ENCODE data around the gene IP6K3. TPM values are rescaled to one million over a fixed set of nuclear protein-coding genes. Genes with fewer than 3 reads are reported as not detected.

IP6K3 gene
- total RNA-seq, 2 donors from 2014 or later, result 2.5 to 3.1 TPM

- DNase-seq (ENCODE audit: low spot score), result no peak
- Histone ChIP-seq H3K4me3 (no peak overlapping the region), H3K4me1 (replicated peaks) (no peaks in the 10 kb centered on the region), H3K27ac (no peak overlapping the region), H3K27me3 (replicated peaks; ENCODE audit: insufficient read depth) (no peaks in the 10 kb centered on the region), H3K9me3 (no peaks in the 10 kb centered on the region), H3K36me3 (peaks cover 0 to 1% of the 10 kb centered on the region in 2 donors)
- no peak for TF ChIP-seq POLR2AphosphoS5 (IDR thresholded peaks at IDR 0.05)
- TF ChIP-seq POLR2A (IDR thresholded peaks at IDR 0.05), result no peak
- no peak for TF ChIP-seq CTCF (IDR thresholded peaks at IDR 0.05)
- WGBS, result 70% methylated on average over 7 of the region's 7 CpGs
- intact Hi-C loops (cut with DNase I), result loop anchor here (5.0 kb wide), 1 partner anchor 87 kb away; no protein-coding TSS in a partner anchor
Observed at GRCh38 chr6:33673851-33674250, 72.9 kb downstream of the IP6K3 start.

- TF ChIP-seq CTCF (IDR thresholded peaks at IDR 0.05) (peak in 2 of 4 experiments; percentile 28 to 54), POLR2A (IDR thresholded peaks at IDR 0.05) (no peak), POLR2AphosphoS5 (IDR thresholded peaks at IDR 0.05) (peak; percentile 6)
- H3K27ac ChIP-seq, result no peak overlapping the region
- no peaks in the 10 kb centered on the region for H3K36me3 ChIP-seq
- no peaks in the 10 kb centered on the region for H3K4me1 ChIP-seq (replicated peaks)
- DNase-seq (ENCODE audit: low spot score), result no peak
- 46% methylated on average over 5 of the region's 5 CpGs for WGBS
- intact Hi-C loops (cut with DNase I), result loop anchor here (5.0 kb wide), 1 partner anchor 86 kb away; no protein-coding TSS in a partner anchor
- no peaks in the 10 kb centered on the region for H3K9me3 ChIP-seq
- no peak overlapping the region for H3K4me3 ChIP-seq
- no peaks in the 10 kb centered on the region for H3K27me3 ChIP-seq (replicated peaks; ENCODE audit: insufficient read depth)
Observed at GRCh38 chr6:33672808-33673207, 73.9 kb downstream of the IP6K3 start.

DNA sequence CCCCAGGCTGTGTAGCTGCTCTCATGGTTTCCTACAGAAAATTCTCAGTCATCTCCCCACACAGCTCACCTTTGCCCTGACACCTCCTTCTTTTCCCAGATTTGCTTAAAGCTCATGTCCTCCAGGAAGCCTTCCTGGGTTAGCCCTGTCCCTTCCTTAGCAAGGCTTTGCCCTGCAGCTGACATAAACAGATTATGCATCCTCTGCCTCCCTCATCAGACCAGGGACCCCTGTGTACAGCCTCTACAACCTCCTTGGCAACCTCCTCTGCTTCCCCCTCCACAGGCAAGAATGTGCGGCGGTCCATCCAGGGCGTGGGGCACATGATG lies 75.0 kb downstream of the IP6K3 start:
- no peaks in the 10 kb centered on the region for H3K4me1 ChIP-seq (replicated peaks)
- TF ChIP-seq POLR2AphosphoS5 (IDR thresholded peaks at IDR 0.05) (no peak), CTCF (IDR thresholded peaks at IDR 0.05) (no peak), POLR2A (IDR thresholded peaks at IDR 0.05) (no peak)
- H3K9me3 ChIP-seq, result no peaks in the 10 kb centered on the region
- H3K27me3 ChIP-seq (replicated peaks; ENCODE audit: insufficient read depth), result no peaks in the 10 kb centered on the region
- intact Hi-C loops (cut with DNase I), result loop anchor here (5.0 kb wide), 1 partner anchor 84 kb away; no protein-coding TSS in a partner anchor
- no peaks in the 10 kb centered on the region for H3K36me3 ChIP-seq
- DNase-seq (ENCODE audit: low spot score), result no peak
- 89% methylated on average over 3 of the region's 3 CpGs for WGBS
- H3K27ac ChIP-seq, result no peak overlapping the region
- H3K4me3 ChIP-seq, result no peak overlapping the region

MicroRNA genes within 50 kb of the gene (microRNA counts, 767-probe panel; counts per million panel counts)
- microRNA hsa-miR-3934, result 0 to 431 counts per million in 2 donors

Small RNA genes within 50 kb of the gene (microRNA-seq; reads per million reads assigned to microRNA genes)
- gene MIR3934, result 1.9 reads per million, percentile 27 among the genes with 10 or more reads in this experiment

Small RNA genes within 50 kb of the gene (small RNA-seq; reads per million reads assigned to genes)
- 0 reads per million in 2 donors for gene MIR3934

Other genes starting within 250 kb of the IP6K3 start
- 10 to 100 TPM in 1 of 2 donors, 1 to 10 TPM in 1; 6.2 to 13.6 TPM for gene BAK1, start 166.6 kb downstream of the IP6K3 start, total RNA-seq
- gene ITPR3, start 125.6 kb downstream of the IP6K3 start, total RNA-seq, result 10 to 100 TPM; 21.8 to 99.1 TPM
- 10 to 100 TPM; 24.5 to 25.7 TPM for gene UQCC2, start 35.2 kb downstream of the IP6K3 start, total RNA-seq
- 10 to 100 TPM; 64.2 to 80.2 TPM for gene LEMD2, start 42.2 kb upstream of the IP6K3 start, total RNA-seq
- gene MLN, start 57.1 kb upstream of the IP6K3 start, total RNA-seq, result not detected